NB4 (cell line): Measurements from ENCODE around the gene ATP9B.

Experiments used
- CTCF ChIP-seq: IDR thresholded peaks from one replicate; pipeline ENCODE4 v1.5.1; 2012; ENCODE audit warnings: low read depth, low read length
- MAX ChIP-seq: IDR thresholded peaks from 2 replicates; pipeline ENCODE4 v1.6.1; 2011; ENCODE audit warnings: low read depth, low read length
- POLR2A ChIP-seq: IDR thresholded peaks from 2 replicates; pipeline ENCODE4 v1.6.1; 2011; ENCODE audit warnings: mild to moderate bottlenecking; ENCODE audit not compliant: insufficient read length; ENCODE audit errors: extremely low read depth

GRCh38 chr18:79384151-79384807 lies 315.1 kb downstream of the ATP9B start:
- TF ChIP-seq CTCF (no peak), MAX (no peak), POLR2A (no peak)
